ENCODE results near the gene MTFP1. TPM values are rescaled to one million over a fixed set of nuclear protein-coding genes. Genes with fewer than 3 reads are reported as not detected.

Gene MTFP1
- total and polyA plus RNA-seq, 2 experiments from 2014 or later = 54.6 to 64.1 TPM

GRCh38 chr22:30432096-30432495, 6.5 kb downstream of the MTFP1 start (continued):
- TF ChIP-seq ZNF462 (CRISPR knock-in tag; IDR thresholded peaks at IDR 0.05) = no peak
- TF ChIP-seq POLR2AphosphoS5 (IDR thresholded peaks at IDR 0.05; ENCODE audit: low read depth) = no peak
- no peak for TF ChIP-seq CREB1 (CRISPR knock-in tag; IDR thresholded peaks at IDR 0.05; ENCODE audit: low read depth)
- no peak for TF ChIP-seq NANOG (IDR thresholded peaks at IDR 0.05; ENCODE audit: borderline replicate concordance)
- no peak for TF ChIP-seq ZNF114 (CRISPR knock-in tag; IDR thresholded peaks at IDR 0.05)
- no peak for TF ChIP-seq JUNB (IDR thresholded peaks at IDR 0.05; ENCODE audit: unreplicated experiment)

- DNase-seq (ENCODE audit: low spot score) (no peak), ATAC-seq (no peak)
- Mint-ChIP-seq H3K4me3 (no peak overlapping the region), H3K27ac (no peak overlapping the region), H3K36me3 (ENCODE audit: low read depth) (peaks cover 9% of the 10 kb centered on the region), H3K9me3 (peaks cover 7% of the 10 kb centered on the region), H3K27me3 (ENCODE audit: insufficient read depth, low read depth, poor library complexity) (peaks cover 5% of the 10 kb centered on the region), H3K4me1 (peaks cover 17% of the 10 kb centered on the region)
- H3K27ac ChIP-seq (ENCODE audit: low read depth) = no peak overlapping the region
- 0 out of 2 replicates have a peak, but pooled peaks cover 4% of the 10 kb centered on the region for H3K9me2 ChIP-seq (ENCODE audit: insufficient read depth)
- H2AFZ ChIP-seq = no peak overlapping the region
- no peaks in the 10 kb centered on the region; the same call in 1 of the 2 replicates for H3K36me3 ChIP-seq (ENCODE audit: insufficient read depth)
- peaks cover 3% of the 10 kb centered on the region; the same call in 1 of the 2 replicates for H3F3A ChIP-seq (replicated peaks; ENCODE audit: low read depth)
- no peaks in the 10 kb centered on the region for H4K20me1 ChIP-seq (replicated peaks; ENCODE audit: insufficient read depth)
- H3K4me2 ChIP-seq = no peak overlapping the region
- H3K4me3 ChIP-seq = no peak overlapping the region
- no peaks in the 10 kb centered on the region for H3K79me2 ChIP-seq (replicated peaks; ENCODE audit: insufficient read depth)
- H3K4me1 ChIP-seq (ENCODE audit: insufficient read depth) = no peaks in the 10 kb centered on the region
- H3K27me3 ChIP-seq (ENCODE audit: insufficient read depth) = no peaks in the 10 kb centered on the region
- TF ChIP-seq ZNF114 (CRISPR knock-in tag; IDR thresholded peaks at IDR 0.05) (no peak), REST (IDR thresholded peaks at IDR 0.05; ENCODE audit: unreplicated experiment) (no peak), ETS1 (IDR thresholded peaks at IDR 0.05) (no peak), EZH2phosphoT487 (IDR thresholded peaks at IDR 0.05; ENCODE audit: unreplicated experiment) (no peak), CREB1 (CRISPR knock-in tag; IDR thresholded peaks at IDR 0.05; ENCODE audit: low read depth) (no peak), CTCF (conservative IDR thresholded peaks at IDR 0.05; ENCODE audit: low read depth in 2 of 2) (no peak)
Measured at GRCh38 chr22:30432520-30432919, 7.0 kb downstream of the MTFP1 start.

Data from GM23338 (cell line).